ENCODE measurements around the gene EPS8L3.
"Not testable (repeated sequence)": the region's sequence is repeated elsewhere in the genome, so short reads cannot be mapped to it uniquely, and the experiment has no call there.

DNA sequence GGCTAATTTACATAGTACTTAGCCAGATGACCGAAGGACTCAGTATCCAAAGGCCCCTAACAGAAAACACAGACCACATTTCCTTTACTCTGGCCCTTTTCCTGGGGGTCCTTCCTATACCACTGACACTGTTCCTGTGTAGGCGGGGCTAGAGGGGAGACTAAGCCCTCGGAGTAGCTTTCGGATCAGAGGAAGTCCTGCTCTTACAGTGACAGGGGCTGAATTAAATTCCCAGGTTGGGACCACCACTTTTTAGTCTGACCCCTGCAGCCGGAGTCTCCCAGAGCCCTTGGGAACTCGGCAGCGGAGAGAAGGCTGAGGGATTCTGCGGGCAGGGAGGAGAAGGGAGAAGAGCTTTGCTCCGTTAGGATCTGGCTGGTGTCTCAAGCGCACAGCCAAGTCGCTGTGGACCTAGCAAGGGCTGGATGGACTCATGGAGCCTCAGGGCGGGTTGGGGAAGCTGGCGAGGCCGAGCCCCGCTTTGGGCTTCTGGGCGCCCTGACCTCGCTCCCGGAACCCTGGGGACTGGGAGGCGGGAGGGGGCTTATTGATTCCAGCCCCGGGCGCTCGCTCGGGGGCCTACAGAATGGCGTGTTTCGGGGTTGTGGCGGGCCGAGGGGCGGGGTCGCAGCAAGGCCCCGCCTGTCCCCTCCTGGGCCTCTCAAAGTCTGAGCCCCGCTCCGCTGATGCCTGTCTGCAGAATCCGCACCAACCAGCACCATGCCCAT lies 52.0 kb downstream of the EPS8L3 start, which contains the start of gene GSTM5:
- TF ChIP-seq, protein P1, sequence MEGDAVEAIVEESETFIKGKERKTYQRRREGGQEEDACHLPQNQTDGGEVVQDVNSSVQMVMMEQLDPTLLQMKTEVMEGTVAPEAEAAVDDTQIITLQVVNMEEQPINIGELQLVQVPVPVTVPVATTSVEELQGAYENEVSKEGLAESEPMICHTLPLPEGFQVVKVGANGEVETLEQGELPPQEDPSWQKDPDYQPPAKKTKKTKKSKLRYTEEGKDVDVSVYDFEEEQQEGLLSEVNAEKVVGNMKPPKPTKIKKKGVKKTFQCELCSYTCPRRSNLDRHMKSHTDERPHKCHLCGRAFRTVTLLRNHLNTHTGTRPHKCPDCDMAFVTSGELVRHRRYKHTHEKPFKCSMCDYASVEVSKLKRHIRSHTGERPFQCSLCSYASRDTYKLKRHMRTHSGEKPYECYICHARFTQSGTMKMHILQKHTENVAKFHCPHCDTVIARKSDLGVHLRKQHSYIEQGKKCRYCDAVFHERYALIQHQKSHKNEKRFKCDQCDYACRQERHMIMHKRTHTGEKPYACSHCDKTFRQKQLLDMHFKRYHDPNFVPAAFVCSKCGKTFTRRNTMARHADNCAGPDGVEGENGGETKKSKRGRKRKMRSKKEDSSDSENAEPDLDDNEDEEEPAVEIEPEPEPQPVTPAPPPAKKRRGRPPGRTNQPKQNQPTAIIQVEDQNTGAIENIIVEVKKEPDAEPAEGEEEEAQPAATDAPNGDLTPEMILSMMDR (optimal IDR thresholded peaks at IDR 0.05 in 1 of 3, IDR thresholded peaks at IDR 0.05 in 1 of 3, conservative IDR thresholded peaks at IDR 0.05 in 1 of 3; ENCODE audit: extremely low read depth in 1 of 3, insufficient read depth in 2 of 3, low read length in 3 of 3), result not testable (repeated sequence)
- TF ChIP-seq EZH2 (IDR thresholded peaks at IDR 0.05; ENCODE audit: low read length), result not testable (repeated sequence)

All from keratinocyte (primary cell).